Smooth muscle cell (in vitro differentiated cells): ENCODE measurements around the gene RRP1. TPM values are rescaled to one million over a fixed set of nuclear protein-coding genes. Genes with fewer than 3 reads are reported as not detected.
A peak's percentile ranks its signal among the peaks of the same experiment; 100 is the strongest.

Experiments
- DNase-seq: peaks from one replicate; lab custom pipeline; 2025; ENCODE audit not compliant: unreplicated experiment; lab: John Stamatoyannopoulos, UW
- H2AFZ ChIP-seq: fragments of 200-600 bp; sonication (generic); 2 replicates; pipeline ENCODE4 v1.6.0; 2016; ENCODE audit warnings: antibody characterized with exemption, low read depth, mild to moderate bottlenecking
- H3F3A ChIP-seq: fragments of 200-600 bp; sonication (generic); 2 replicates; pipeline ENCODE4 v1.6.0; 2017; ENCODE audit warnings: antibody characterized with exemption, low read depth
- H3K27ac ChIP-seq: fragments of 200-600 bp; sonication (generic); 2 replicates; pipeline ENCODE4 v1.5.1; 2016; ENCODE audit warnings: low read depth, mild to moderate bottlenecking
- H3K27me3 ChIP-seq: fragments of 200-600 bp; sonication (generic); 2 replicates; pipeline ENCODE4 v1.6.1; 2016; ENCODE audit warnings: low read depth, mild to moderate bottlenecking
- H3K36me3 ChIP-seq: fragments of 200-600 bp; sonication (generic); 2 replicates; pipeline ENCODE4 v1.5.1; 2016; ENCODE audit warnings: low read depth
- H3K4me1 ChIP-seq: fragments of 200-600 bp; sonication (generic); 2 replicates; pipeline ENCODE4 v1.5.1; 2016; ENCODE audit warnings: low read depth
- H3K4me2 ChIP-seq: fragments of 200-600 bp; sonication (generic); 2 replicates; pipeline ENCODE4 v1.6.0; 2016; ENCODE audit warnings: mild to moderate bottlenecking
- H3K4me3 ChIP-seq: fragments of 200-600 bp; sonication (generic); 2 replicates; pipeline ENCODE4 v1.5.1; 2016; ENCODE audit warnings: mild to moderate bottlenecking
- H3K79me2 ChIP-seq: fragments of 200-600 bp; sonication (generic); 2 replicates; pipeline ENCODE4 v1.6.0; 2016; ENCODE audit warnings: low read depth, mild to moderate bottlenecking
- H3K9ac ChIP-seq: fragments of 200-600 bp; sonication (generic); 2 replicates; pipeline ENCODE4 v1.6.0; 2016; ENCODE audit warnings: low read depth
- H3K9me3 ChIP-seq: fragments of 200-600 bp; sonication (generic); replicated peaks from 2 replicates; pipeline ENCODE4 v1.5.1; 2016; ENCODE audit warnings: low read depth
- H4K20me1 ChIP-seq: fragments of 200-600 bp; sonication (generic); 2 replicates; pipeline ENCODE4 v1.6.0; 2016; ENCODE audit warnings: low read depth
- WGBS: methylation state at CpG from one replicate; pipeline ENCODE4 v1.1.7; 2016; ENCODE audit warnings: low lambda C conversion rate; 5-methylcytosine and 5-hydroxymethylcytosine counted together
- polyA plus RNA-seq: library from polyadenylated mRNA; unstranded; fragments of >200 nt; fragmentation: Nextera tagmentation; extraction: Ambion mirVana; gene quantifications from 2 replicates; pipeline ENCODE4 v1.2.1, GENCODE V29; 2016
- total RNA-seq: library from RNA; depleted of rRNA; stranded (reverse); fragments of >200 nt; gene quantifications from 2 replicates; pipeline ENCODE4 v1.2.3, GENCODE V29; 2014
- TF ChIP-seq, protein P1 (sequence below): fragments of 200-600 bp; sonication (generic); IDR thresholded peaks from 2 replicates; pipeline ENCODE4 v1.5.1; 2017; ENCODE audit warnings: borderline replicate concordance, mild to moderate bottlenecking, antibody characterized with exemption; ENCODE audit not compliant: insufficient read depth, poor library complexity, severe bottlenecking

The RRP1 gene
- total and polyA plus RNA-seq, 2 experiments from 2014 or later: 11.3 to 17.5 TPM

DNA sequence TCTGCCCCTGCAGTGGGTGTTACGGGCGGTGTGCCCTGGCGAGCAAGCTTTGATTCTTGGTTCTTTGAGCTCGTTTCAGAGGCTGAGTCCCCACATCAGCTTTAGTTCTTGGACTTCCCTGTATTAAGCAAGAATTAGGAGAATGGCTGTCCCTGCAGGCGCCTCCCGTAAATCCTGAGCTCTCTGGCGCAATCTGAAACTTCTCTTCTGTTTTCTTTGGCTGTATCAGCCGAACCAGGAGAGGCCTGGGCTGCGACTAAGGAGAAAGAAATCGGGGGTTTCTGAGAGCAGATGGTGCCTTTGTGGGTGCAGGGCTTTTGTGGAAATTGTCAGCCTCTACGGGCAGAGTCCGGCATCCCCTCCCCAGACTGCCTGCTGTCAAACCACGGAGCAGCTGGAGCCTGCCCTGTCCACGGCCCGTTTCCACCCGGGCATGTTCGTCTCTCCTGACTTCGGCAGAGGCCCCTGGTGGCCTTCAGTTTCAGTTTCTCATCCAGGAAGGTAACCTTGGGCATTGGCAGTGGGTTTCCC is 31.2 kb upstream of the RRP1 start:
- Histone ChIP-seq H3K27me3 (no peaks in the 10 kb centered on the region), H3K4me1 (no peaks in the 10 kb centered on the region), H3K9ac (no peak overlapping the region), H3K4me2 (peak overlapping the region; percentile 59), H2AFZ (no peak overlapping the region), H3K4me3 (no peak overlapping the region), H3K27ac (peak overlapping the region; percentile 56), H4K20me1 (peaks cover 3% of the 10 kb centered on the region), H3K36me3 (no peaks in the 10 kb centered on the region), H3K9me3 (no peaks in the 10 kb centered on the region), H3F3A (no peaks in the 10 kb centered on the region), H3K79me2 (no peaks in the 10 kb centered on the region)
- WGBS: 70% methylated on average over 18 of the region's 18 CpGs
- no peak for DNase-seq
- TF ChIP-seq, protein P1, sequence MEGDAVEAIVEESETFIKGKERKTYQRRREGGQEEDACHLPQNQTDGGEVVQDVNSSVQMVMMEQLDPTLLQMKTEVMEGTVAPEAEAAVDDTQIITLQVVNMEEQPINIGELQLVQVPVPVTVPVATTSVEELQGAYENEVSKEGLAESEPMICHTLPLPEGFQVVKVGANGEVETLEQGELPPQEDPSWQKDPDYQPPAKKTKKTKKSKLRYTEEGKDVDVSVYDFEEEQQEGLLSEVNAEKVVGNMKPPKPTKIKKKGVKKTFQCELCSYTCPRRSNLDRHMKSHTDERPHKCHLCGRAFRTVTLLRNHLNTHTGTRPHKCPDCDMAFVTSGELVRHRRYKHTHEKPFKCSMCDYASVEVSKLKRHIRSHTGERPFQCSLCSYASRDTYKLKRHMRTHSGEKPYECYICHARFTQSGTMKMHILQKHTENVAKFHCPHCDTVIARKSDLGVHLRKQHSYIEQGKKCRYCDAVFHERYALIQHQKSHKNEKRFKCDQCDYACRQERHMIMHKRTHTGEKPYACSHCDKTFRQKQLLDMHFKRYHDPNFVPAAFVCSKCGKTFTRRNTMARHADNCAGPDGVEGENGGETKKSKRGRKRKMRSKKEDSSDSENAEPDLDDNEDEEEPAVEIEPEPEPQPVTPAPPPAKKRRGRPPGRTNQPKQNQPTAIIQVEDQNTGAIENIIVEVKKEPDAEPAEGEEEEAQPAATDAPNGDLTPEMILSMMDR: no peak

DNA sequence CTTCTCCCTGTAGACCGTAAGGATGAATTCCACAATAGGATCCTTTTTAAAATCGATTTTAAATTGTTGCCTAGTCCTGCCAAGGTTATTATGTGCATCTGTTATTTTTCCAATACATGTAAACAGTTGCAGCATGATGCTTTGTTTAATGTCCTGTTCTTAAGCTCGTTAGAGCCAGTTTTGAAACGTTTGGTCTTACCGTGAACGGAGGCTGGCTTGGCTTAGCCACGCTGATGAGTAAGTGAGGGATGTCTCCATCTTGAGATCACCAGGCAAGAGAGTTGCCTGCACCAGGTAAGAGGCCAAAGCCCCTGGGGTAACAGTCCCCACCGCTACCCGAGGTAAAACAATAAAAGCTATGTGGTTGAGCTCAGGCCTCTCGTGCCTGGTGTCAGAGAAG is 30.6 kb upstream of the RRP1 start:
- no peak overlapping the region for H3K4me2 ChIP-seq
- no peaks in the 10 kb centered on the region for H3K36me3 ChIP-seq
- DNase-seq: no peak

DNA sequence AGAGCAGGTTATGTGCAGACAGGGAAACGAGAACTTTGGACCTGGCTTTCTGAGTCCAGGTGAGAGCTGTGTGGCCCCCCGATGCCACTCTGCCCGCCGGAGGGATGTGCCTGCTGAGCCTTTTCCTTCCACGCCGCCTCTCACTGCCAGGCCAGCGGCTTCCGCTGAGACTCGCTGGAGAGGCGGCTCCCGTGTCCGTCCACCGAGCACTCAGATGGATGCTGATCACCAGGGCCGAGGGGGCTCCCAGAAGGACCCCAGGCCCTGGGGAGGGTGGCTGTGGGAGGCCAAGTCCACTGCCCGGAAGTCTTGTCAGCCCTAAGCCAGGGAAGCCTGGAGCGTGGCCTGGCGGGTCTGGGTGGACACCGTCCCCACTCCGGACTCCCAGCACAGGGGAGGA is 29.7 kb upstream of the RRP1 start:
- Histone ChIP-seq H3K27me3 (no peaks in the 10 kb centered on the region), H2AFZ (no peak overlapping the region), H3K4me3 (no peak overlapping the region), H3K27ac (no peak overlapping the region), H4K20me1 (peaks cover 3% of the 10 kb centered on the region), H3K36me3 (no peaks in the 10 kb centered on the region), H3K4me1 (no peaks in the 10 kb centered on the region), H3K9ac (no peak overlapping the region), H3F3A (peaks cover 5% of the 10 kb centered on the region), H3K9me3 (no peaks in the 10 kb centered on the region), H3K4me2 (no peak overlapping the region), H3K79me2 (no peaks in the 10 kb centered on the region)
- 99% methylated on average over 19 of the region's 19 CpGs for WGBS
- TF ChIP-seq, protein P1: no peak
- no peak for DNase-seq

More for the DNA sequence above, 30.6 kb upstream of the RRP1 start:
- H3K79me2 ChIP-seq: no peaks in the 10 kb centered on the region
- no peak overlapping the region for H3K4me3 ChIP-seq
- H4K20me1 ChIP-seq: peaks cover 3% of the 10 kb centered on the region
- no peaks in the 10 kb centered on the region for H3K9me3 ChIP-seq
- peak overlapping the region; percentile 56 for H3K27ac ChIP-seq
- peaks cover under 1% of the 10 kb centered on the region for H3F3A ChIP-seq
- H3K9ac ChIP-seq: no peak overlapping the region
- TF ChIP-seq, protein P1: no peak
- no peaks in the 10 kb centered on the region for H3K4me1 ChIP-seq
- H2AFZ ChIP-seq: no peak overlapping the region
- H3K27me3 ChIP-seq: no peaks in the 10 kb centered on the region
- WGBS: 88% methylated on average over 10 of the region's 10 CpGs

DNA sequence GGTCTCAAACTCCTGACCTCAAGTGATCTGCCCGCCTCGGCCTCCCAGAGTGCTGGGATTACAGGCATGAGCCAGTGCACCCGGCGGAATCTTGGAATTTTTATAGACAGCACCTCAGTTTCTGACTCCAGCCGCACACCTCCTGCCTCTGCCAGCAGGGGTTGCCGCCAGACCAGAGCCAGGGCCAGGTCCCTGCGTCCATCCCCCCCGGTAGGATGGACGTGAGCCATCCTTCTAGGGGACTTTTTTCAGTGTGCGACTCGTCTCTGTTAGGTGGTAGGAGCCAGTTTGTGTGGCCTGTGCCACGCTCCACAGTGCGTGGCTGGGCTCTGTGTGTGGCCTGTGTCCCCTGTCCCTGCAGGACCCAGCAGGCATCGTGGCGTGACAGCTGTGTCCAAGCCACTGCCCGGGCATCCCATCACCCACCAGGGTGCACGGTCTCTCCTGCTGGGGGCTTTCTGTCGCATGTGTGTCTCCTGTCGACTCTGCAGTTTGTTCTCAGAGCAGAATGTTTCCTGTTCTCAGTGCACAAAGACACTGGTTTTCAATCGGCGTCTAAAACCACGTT is 28.9 kb upstream of the RRP1 start:
- Histone ChIP-seq H3K4me2 (no peak overlapping the region), H3K27ac (no peak overlapping the region), H3K4me3 (no peak overlapping the region), H3F3A (peaks cover 5% of the 10 kb centered on the region), H2AFZ (no peak overlapping the region), H4K20me1 (peaks cover under 1% of the 10 kb centered on the region), H3K9ac (no peak overlapping the region), H3K79me2 (no peaks in the 10 kb centered on the region), H3K27me3 (no peaks in the 10 kb centered on the region), H3K4me1 (no peaks in the 10 kb centered on the region), H3K36me3 (no peaks in the 10 kb centered on the region), H3K9me3 (no peaks in the 10 kb centered on the region)
- WGBS: 95% methylated on average over 22 of the region's 22 CpGs
- DNase-seq: no peak
- TF ChIP-seq, protein P1: no peak
